Measurements from ENCODE around the gene STK39. TPM values are rescaled to one million over a fixed set of nuclear protein-coding genes. Genes with fewer than 3 reads are reported as not detected.

The STK39 gene
- total and polyA plus RNA-seq, 5 experiments from 2014 or later: 4.3 to 18.1 (median 8.3) TPM

DNA sequence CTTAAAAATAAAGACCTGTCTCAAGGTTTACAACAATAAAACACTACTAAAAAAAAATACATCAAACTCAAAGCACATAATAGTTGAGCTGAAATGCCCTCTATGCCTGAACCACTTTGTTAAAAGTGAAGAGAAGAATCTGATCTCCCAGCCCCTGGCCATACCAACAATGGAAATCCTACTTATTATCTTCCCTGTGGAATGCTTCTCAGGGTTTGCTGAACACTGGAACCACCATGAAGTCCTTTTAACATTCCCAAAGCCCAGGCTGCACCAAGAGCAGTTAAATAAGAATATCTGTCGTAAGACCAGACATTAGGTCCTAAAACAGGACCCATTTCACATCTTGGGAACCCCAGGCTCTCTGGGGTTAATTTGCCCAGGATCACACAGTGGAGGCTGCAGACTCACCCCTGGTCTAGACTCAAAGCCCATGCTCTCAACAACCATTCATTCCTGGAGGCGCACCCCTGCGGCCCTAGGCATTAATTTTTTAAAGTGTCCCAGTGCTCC, 285.8 kb downstream of the STK39 start:
- H3K36me3 Mint-ChIP-seq: peaks cover 18 to 81% (median 69%) of the 10 kb centered on the region in 3 donors
- H3K9me3 Mint-ChIP-seq: no peaks in the 10 kb centered on the region
- POLR2A ChIA-PET: no interaction called here
- no peak for ATAC-seq
- no peak overlapping the region for H3K27ac Mint-ChIP-seq
- H3K4me1 Mint-ChIP-seq: no peaks in the 10 kb centered on the region
- H3K27me3 Mint-ChIP-seq: no peaks in the 10 kb centered on the region
- DNase-seq: no peak
- no peak overlapping the region for H3K4me3 Mint-ChIP-seq

DNA sequence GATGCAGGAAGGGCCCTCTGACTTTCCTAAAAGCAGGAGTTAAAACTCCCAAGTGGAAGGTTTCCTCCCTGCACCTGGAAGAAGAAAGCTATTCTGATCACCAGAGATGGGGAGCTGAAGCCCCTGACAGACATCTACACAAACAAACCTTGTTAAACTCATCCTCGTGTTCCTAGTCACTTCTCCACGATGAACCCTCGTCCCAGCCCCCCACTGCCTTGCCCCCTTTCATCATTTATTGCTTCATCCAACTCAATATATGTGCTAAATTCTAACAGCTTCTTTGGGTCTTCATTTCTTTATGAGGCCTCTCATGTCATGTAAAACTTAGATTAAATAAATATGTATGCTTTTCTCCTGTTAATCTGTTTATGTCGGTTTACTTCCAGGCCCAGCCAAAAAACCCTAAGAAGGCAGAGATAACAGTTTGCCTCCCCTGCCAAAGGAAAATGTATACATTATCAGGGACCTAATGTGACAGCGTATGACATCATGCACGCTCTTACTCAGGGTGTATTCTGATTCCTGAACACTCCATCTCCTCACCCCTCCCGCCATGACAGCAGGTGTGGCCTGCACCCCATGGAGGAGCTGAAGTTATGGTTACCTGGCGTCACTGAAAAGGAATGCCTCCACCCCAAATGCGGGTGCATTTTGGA, 287.2 kb downstream of the STK39 start:
- POLR2A ChIA-PET: no interaction called here
- DNase-seq (no peak), ATAC-seq (no peak)
- peaks cover 22 to 75% (median 72%) of the 10 kb centered on the region in 3 donors for H3K36me3 Mint-ChIP-seq
- H3K27ac Mint-ChIP-seq: no peak overlapping the region
- no peaks in the 10 kb centered on the region for H3K4me1 Mint-ChIP-seq
- no peaks in the 10 kb centered on the region for H3K9me3 Mint-ChIP-seq
- no peaks in the 10 kb centered on the region for H3K27me3 Mint-ChIP-seq
- no peak overlapping the region for H3K4me3 Mint-ChIP-seq

DNA sequence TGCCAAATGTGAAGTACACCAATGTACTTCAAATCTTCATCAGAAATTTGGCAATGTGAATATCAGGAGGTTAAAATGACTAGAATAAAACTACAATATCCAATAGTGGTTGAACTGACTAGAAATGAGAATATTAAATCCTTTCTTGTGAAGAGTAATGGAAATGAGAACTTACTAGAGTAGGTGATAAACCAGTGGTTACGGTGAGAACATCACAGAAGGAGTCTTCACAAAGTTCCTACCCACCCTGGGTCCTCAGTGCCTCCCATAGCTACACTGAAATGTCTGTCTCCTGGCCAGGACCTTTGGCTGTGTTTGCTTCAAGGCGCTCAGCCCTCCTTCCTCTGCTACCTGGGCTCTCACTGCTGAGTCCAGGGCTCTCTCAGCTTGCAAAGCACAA, 289.7 kb downstream of the STK39 start:
- H3K4me1 Mint-ChIP-seq: no peaks in the 10 kb centered on the region
- H3K36me3 Mint-ChIP-seq: peaks cover 14 to 66% (median 57%) of the 10 kb centered on the region in 3 donors
- H3K27ac Mint-ChIP-seq: no peak overlapping the region
- POLR2A ChIA-PET: no interaction called here
- H3K9me3 Mint-ChIP-seq: peaks cover 0 to 4% (median 0%) of the 10 kb centered on the region in 9 donors
- no peak overlapping the region for H3K4me3 Mint-ChIP-seq
- ATAC-seq (no peak), DNase-seq (no peak)
- H3K27me3 Mint-ChIP-seq: no peaks in the 10 kb centered on the region

DNA sequence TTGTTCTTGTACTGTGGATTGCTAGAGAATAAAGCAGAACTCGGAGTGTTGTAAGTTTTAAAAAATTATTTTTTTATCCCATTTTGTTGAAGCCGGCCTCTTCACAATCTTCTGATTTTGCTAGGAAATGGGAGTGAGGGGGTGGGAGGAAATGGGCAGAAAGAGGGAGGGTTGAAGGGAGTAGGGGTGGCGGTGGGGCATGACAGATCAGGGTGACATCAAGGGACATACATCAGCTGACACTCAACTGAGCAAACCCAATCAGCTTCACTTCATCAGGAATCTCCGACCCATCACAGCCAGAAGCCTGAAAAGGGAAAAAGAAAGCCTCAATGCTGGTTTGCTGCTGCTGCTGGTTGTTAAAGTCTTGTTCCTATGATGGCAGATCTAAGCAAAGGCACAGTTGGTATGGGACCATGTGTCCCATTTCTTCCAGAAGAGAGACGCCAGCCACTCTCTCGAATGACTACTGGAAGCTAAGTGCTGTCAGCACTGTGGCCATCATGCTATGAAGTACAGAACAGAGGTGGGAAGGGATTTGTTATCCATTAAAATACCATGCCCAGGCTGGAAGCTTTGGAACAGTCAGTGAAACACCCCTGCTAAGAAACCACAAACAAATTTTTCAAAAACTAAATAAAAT, 292.0 kb downstream of the STK39 start:
- DNase-seq (no peak), ATAC-seq (no peak)
- no peak overlapping the region for H3K4me3 Mint-ChIP-seq
- peaks cover 5 to 44% (median 34%) of the 10 kb centered on the region in 3 donors for H3K36me3 Mint-ChIP-seq
- H3K4me1 Mint-ChIP-seq: no peaks in the 10 kb centered on the region
- POLR2A ChIA-PET: no interaction called here
- H3K27me3 Mint-ChIP-seq: no peaks in the 10 kb centered on the region
- no peak overlapping the region for H3K27ac Mint-ChIP-seq
- peaks cover 0 to 10% (median 0%) of the 10 kb centered on the region in 9 donors for H3K9me3 Mint-ChIP-seq

DNA sequence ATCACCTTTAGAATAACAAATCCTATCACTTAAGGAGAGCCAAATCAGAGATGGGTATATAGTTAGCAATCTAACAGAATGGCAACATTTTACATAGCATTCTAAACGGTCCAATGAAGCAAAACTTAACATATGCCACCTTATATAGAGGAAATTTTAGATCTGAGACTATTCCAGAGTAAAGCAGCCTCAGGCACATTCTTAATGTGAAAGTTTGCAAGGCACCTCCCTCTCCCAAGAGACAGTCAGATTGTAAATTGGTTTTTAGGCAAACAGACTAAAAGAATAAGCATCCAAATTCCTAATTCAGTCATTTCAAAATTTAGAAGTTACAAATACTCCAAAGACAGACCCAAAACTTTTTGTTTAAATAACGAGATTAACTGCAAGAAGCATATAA, 292.9 kb downstream of the STK39 start:
- DNase-seq (no peak), ATAC-seq (no peak)
- H3K4me3 Mint-ChIP-seq: no peak overlapping the region
- no peak overlapping the region for H3K27ac Mint-ChIP-seq
- no peaks in the 10 kb centered on the region for H3K27me3 Mint-ChIP-seq
- H3K36me3 Mint-ChIP-seq: peaks cover 5 to 35% (median 26%) of the 10 kb centered on the region in 3 donors
- POLR2A ChIA-PET: no interaction called here
- peaks cover 0 to 13% (median 0%) of the 10 kb centered on the region in 9 donors for H3K9me3 Mint-ChIP-seq
- H3K4me1 Mint-ChIP-seq: no peaks in the 10 kb centered on the region

- POLR2A ChIA-PET: no interaction called here
- no peak for DNase-seq
- peaks cover 9 to 32% (median 21%) of the 10 kb centered on the region in 3 donors for H3K36me3 Mint-ChIP-seq
- peaks cover 0 to 16% (median 2%) of the 10 kb centered on the region in 9 donors for H3K9me3 Mint-ChIP-seq
- H3K4me3 Mint-ChIP-seq: no peak overlapping the region
- H3K27ac Mint-ChIP-seq: no peak overlapping the region
- H3K4me1 Mint-ChIP-seq: no peaks in the 10 kb centered on the region
- no peak for ATAC-seq
- H3K27me3 Mint-ChIP-seq: no peaks in the 10 kb centered on the region
These were observed 293.6 kb downstream of the STK39 start for GRCh38 chr2:167953776-167954175.

DNA sequence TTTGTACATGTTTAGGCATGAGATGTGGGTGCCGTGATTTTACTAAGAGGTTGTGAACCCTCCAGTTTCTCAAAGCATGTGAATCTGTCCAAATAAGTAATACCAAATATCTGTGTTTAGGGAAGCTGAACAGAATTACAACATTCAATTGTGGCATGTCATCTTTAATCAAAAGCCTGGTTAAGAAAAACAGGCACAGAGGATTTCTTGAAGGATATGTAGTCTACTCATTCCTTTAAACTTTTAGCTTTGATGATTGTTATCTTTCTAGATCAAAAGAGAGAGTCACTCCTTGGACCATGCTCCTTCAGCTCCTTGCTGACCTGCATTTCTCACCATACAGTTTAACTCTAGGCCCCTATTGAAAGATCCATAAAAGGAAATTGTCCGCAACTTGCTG, 296.8 kb downstream of the STK39 start:
- Mint-ChIP-seq H3K9me3 (peaks cover 0 to 23% (median 8%) of the 10 kb centered on the region in 9 donors), H3K27me3 (no peaks in the 10 kb centered on the region)
- POLR2A ChIA-PET: no interaction called here

GRCh38 chr2:167946441-167946841, 301.0 kb downstream of the STK39 start:
- Mint-ChIP-seq H3K4me3 (no peak overlapping the region), H3K4me1 (no peaks in the 10 kb centered on the region), H3K9me3 (peaks cover 0 to 28% (median 10%) of the 10 kb centered on the region in 9 donors), H3K27me3 (peaks cover 0 to 8% (median 4%) of the 10 kb centered on the region in 5 donors), H3K36me3 (peaks cover 0 to 11% (median 0%) of the 10 kb centered on the region in 3 donors), H3K27ac (no peak overlapping the region)
- ATAC-seq: no peak
- no peak for DNase-seq
- POLR2A ChIA-PET: no interaction called here

More for the DNA sequence above, 296.8 kb downstream of the STK39 start:
- H3K27ac Mint-ChIP-seq: no peak overlapping the region
- H3K4me3 Mint-ChIP-seq: no peak overlapping the region
- H3K4me1 Mint-ChIP-seq: no peaks in the 10 kb centered on the region
- no peak for DNase-seq
- ATAC-seq: no peak
- H3K36me3 Mint-ChIP-seq: peaks cover 11 to 19% (median 15%) of the 10 kb centered on the region in 3 donors

- POLR2A ChIA-PET: no interaction called here
- no peaks in the 10 kb centered on the region for H3K4me1 Mint-ChIP-seq
- H3K9me3 Mint-ChIP-seq: peaks cover 0 to 30% (median 9%) of the 10 kb centered on the region in 9 donors
- peaks cover 0 to 14% (median 6%) of the 10 kb centered on the region in 5 donors for H3K27me3 Mint-ChIP-seq
- peaks cover 0 to 11% (median 0%) of the 10 kb centered on the region in 3 donors for H3K36me3 Mint-ChIP-seq
- H3K27ac Mint-ChIP-seq: no peak overlapping the region
- no peak overlapping the region for H3K4me3 Mint-ChIP-seq
- ATAC-seq: no peak
- no peak for DNase-seq
These were observed 301.6 kb downstream of the STK39 start for GRCh38 chr2:167945660-167946368.

GRCh38 chr2:167944825-167945659, 302.4 kb downstream of the STK39 start:
- POLR2A ChIA-PET: no interaction called here
- Mint-ChIP-seq H3K27me3 (peaks cover 0 to 22% (median 9%) of the 10 kb centered on the region in 5 donors), H3K36me3 (peaks cover 0 to 11% (median 0%) of the 10 kb centered on the region in 3 donors), H3K27ac (no peak overlapping the region), H3K9me3 (peaks cover 0 to 30% (median 7%) of the 10 kb centered on the region in 9 donors), H3K4me1 (no peaks in the 10 kb centered on the region), H3K4me3 (no peak overlapping the region)
- DNase-seq: no peak
- ATAC-seq: no peak

DNA sequence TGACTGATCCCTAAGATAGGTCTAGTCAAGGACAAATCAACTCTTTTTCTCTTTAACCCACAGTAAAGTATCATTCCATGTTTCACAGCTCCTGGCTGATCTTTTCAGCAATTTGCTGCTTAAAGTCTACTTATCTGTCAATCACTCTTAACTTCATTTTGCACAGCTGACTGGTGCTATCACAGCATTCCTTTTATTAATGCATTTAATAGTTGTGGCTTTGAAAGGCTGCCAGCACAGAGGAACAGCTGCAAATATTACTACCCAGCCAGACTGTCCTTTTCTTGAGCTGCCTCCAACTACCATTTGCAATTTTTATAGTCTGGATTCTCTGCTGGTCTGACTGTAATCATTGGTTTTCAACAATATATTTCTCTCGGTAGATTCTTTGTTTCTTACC, 303.5 kb downstream of the STK39 start:
- no peak overlapping the region for H3K4me3 Mint-ChIP-seq
- no peak for ATAC-seq
- peaks cover 0 to 24% (median 5%) of the 10 kb centered on the region in 9 donors for H3K9me3 Mint-ChIP-seq
- POLR2A ChIA-PET: no interaction called here
- DNase-seq: no peak
- peaks cover 0 to 8% (median 0%) of the 10 kb centered on the region in 3 donors for H3K36me3 Mint-ChIP-seq
- no peaks in the 10 kb centered on the region for H3K4me1 Mint-ChIP-seq
- H3K27ac Mint-ChIP-seq: no peak overlapping the region
- peaks cover 3 to 33% (median 13%) of the 10 kb centered on the region in 5 donors for H3K27me3 Mint-ChIP-seq

GRCh38 chr2:167943368-167943767, 304.0 kb downstream of the STK39 start:
- Mint-ChIP-seq H3K27me3 (peaks cover 3 to 38% (median 13%) of the 10 kb centered on the region in 5 donors), H3K4me1 (no peaks in the 10 kb centered on the region), H3K9me3 (peaks cover 0 to 18% (median 4%) of the 10 kb centered on the region in 9 donors), H3K27ac (no peak overlapping the region), H3K36me3 (peaks cover 0 to 3% (median 0%) of the 10 kb centered on the region in 3 donors), H3K4me3 (no peak overlapping the region)
- POLR2A ChIA-PET: no interaction called here
- ATAC-seq: no peak
- DNase-seq: no peak
